Left lobe of liver (tissue), 2 donors: ENCODE results near the gene KCNA4. TPM values are rescaled to one million over a fixed set of nuclear protein-coding genes. Genes with fewer than 3 reads are reported as not detected.
"Not testable (repeated sequence)": the region's sequence is repeated elsewhere in the genome, so short reads cannot be mapped to it uniquely, and the experiment has no call there.

Experiments
- ATAC-seq: fragments of 200-7000 bp; cut with Tn5 transposase; one replicate; pipeline ENCODE4 v1.9.1; 2020; ENCODE audit warnings: mild to moderate bottlenecking, moderate library complexity
- DNase-seq: peaks from one replicate; pipeline ENCODE4 v3.0.0-alpha.2; 2020; ENCODE audit warnings: low spot score
- total RNA-seq: library from RNA; stranded (reverse); gene quantifications from one replicate; pipeline ENCODE4 v1.2.1, GENCODE V29; 2021
- donor health status: DM: no; HTN: no; CAD: no; lungs with moderate emphysema.
- donor health status: DM: no; HTN: yes; CAD: no.

Gene KCNA4
- total RNA-seq, result not detected

- ATAC-seq (peak; percentile 49), DNase-seq (no peak)
These were observed at the start of gene KCNA4 for GRCh38 chr11:30016588-30017363. Gene KCNA4 (minus strand): TSS chr11:30017030. CDS start chr11:30012678, 4,352 bp downstream.

- ATAC-seq, result no peak
- DNase-seq, result no peak
These were observed 45.3 kb upstream of the KCNA4 start for GRCh38 chr11:30062103-30062502.

- ATAC-seq (no peak), DNase-seq (no peak)
These were observed 42.5 kb upstream of the KCNA4 start for GRCh38 chr11:30059172-30059815.

GRCh38 chr11:30049214-30049613, 32.4 kb upstream of the KCNA4 start:
- no peak for DNase-seq
- ATAC-seq, result no peak

GRCh38 chr11:30046578-30046945, 29.7 kb upstream of the KCNA4 start:
- ATAC-seq (no peak), DNase-seq (no peak)

GRCh38 chr11:30045921-30046577, 29.2 kb upstream of the KCNA4 start:
- DNase-seq, result no peak
- no peak for ATAC-seq

- DNase-seq, result no peak
- ATAC-seq, result no peak
These were observed 28.3 kb upstream of the KCNA4 start for GRCh38 chr11:30045144-30045543.

- no peak for DNase-seq
- ATAC-seq, result no peak
These were observed 24.3 kb upstream of the KCNA4 start for GRCh38 chr11:30041171-30041570.

GRCh38 chr11:30034746-30035145, 17.9 kb upstream of the KCNA4 start:
- ATAC-seq, DNase-seq: not testable (repeated sequence)

- not testable (repeated sequence) for ATAC-seq
These were observed 17.3 kb upstream of the KCNA4 start for GRCh38 chr11:30034166-30034565.

GRCh38 chr11:30025396-30026139, 8.7 kb upstream of the KCNA4 start:
- no peak for ATAC-seq
- DNase-seq, result no peak

More at GRCh38 chr11:30034166-30034565, 17.3 kb upstream of the KCNA4 start:
- DNase-seq, result not testable (repeated sequence)

GRCh38 chr11:30023074-30023473, 6.2 kb upstream of the KCNA4 start:
- ATAC-seq (no peak), DNase-seq (no peak)

GRCh38 chr11:30019481-30019880, 2.7 kb upstream of the KCNA4 start:
- no peak for DNase-seq
- no peak for ATAC-seq

GRCh38 chr11:30018495-30018894, 1.7 kb upstream of the KCNA4 start:
- no peak for DNase-seq
- ATAC-seq, result no peak

GRCh38 chr11:30017445-30017895, 640 bp upstream of the KCNA4 start:
- ATAC-seq (no peak), DNase-seq (no peak)

- ATAC-seq, result no peak
- DNase-seq, result no peak
These were observed 961 bp downstream of the KCNA4 start for GRCh38 chr11:30015725-30016412.

GRCh38 chr11:30012346-30012745, 4.5 kb downstream of the KCNA4 start:
- no peak for ATAC-seq
- no peak for DNase-seq

- DNase-seq (no peak), ATAC-seq (no peak)
These were observed 7.8 kb downstream of the KCNA4 start for GRCh38 chr11:30009060-30009459.

- ATAC-seq, result no peak
- DNase-seq, result no peak
These were observed 10.0 kb downstream of the KCNA4 start for GRCh38 chr11:30006876-30007275.

- DNase-seq (no peak), ATAC-seq (no peak)
These were observed 14.6 kb downstream of the KCNA4 start for GRCh38 chr11:30002157-30002785.
